HG02943 (cell line): ENCODE measurements around the gene SLAMF9.

Source experiments
- ATAC-seq: cut with Tn5 transposase; IDR thresholded peaks from one replicate; pipeline ENCODE4 v1.9.1; 2021; ENCODE audit warnings: mild to moderate bottlenecking, low read depth, moderate library complexity; ENCODE audit not compliant: unreplicated experiment

Gene SLAMF9

GRCh38 chr1:159947942-159948341, 6.1 kb downstream of the SLAMF9 start:
- no peak for ATAC-seq

GRCh38 chr1:159946242-159947187, 7.5 kb downstream of the SLAMF9 start:
- ATAC-seq = no peak

GRCh38 chr1:159945483-159946241, 8.4 kb downstream of the SLAMF9 start, which contains the start of gene IGSF9:
Gene IGSF9, minus strand, starts transcription at chr1:159945613. Its CDS starts 2,159 bp downstream, at chr1:159943454.
- ATAC-seq = no peak

GRCh38 chr1:159944623-159945455, 9.2 kb downstream of the SLAMF9 start:
- no peak for ATAC-seq

- no peak for ATAC-seq
Measured at GRCh38 chr1:159943908-159944622, 10.0 kb downstream of the SLAMF9 start.

- no peak for ATAC-seq
Measured at GRCh38 chr1:159943278-159943640, 10.8 kb downstream of the SLAMF9 start.

GRCh38 chr1:159942632-159943277, 11.3 kb downstream of the SLAMF9 start:
- ATAC-seq = no peak

GRCh38 chr1:159941591-159942560, 12.2 kb downstream of the SLAMF9 start:
- no peak for ATAC-seq

GRCh38 chr1:159941141-159941540, 12.9 kb downstream of the SLAMF9 start:
- ATAC-seq = no peak

GRCh38 chr1:159940006-159940620, 13.9 kb downstream of the SLAMF9 start:
- ATAC-seq = no peak

- no peak for ATAC-seq
Measured at GRCh38 chr1:159939678-159940002, 14.4 kb downstream of the SLAMF9 start.

GRCh38 chr1:159938905-159939677, 14.9 kb downstream of the SLAMF9 start:
- no peak for ATAC-seq

- ATAC-seq = no peak
Measured at GRCh38 chr1:159938211-159938852, 15.7 kb downstream of the SLAMF9 start.

- no peak for ATAC-seq
Measured at GRCh38 chr1:159937054-159937750, 16.8 kb downstream of the SLAMF9 start.

GRCh38 chr1:159936273-159936904, 17.6 kb downstream of the SLAMF9 start:
- ATAC-seq = no peak
